Hepatocyte (in vitro differentiated cells): ENCODE measurements around the gene SLC16A2. TPM values are rescaled to one million over a fixed set of nuclear protein-coding genes. Genes with fewer than 3 reads are reported as not detected.

Source experiments
- DNase-seq: peaks from one replicate; pipeline ENCODE4 v3.0.0-alpha.2; 2016; ENCODE audit warnings: low spot score
- H2AFZ ChIP-seq: fragments of 200-600 bp; sonication (generic); 2 replicates; pipeline ENCODE4 v1.6.0; 2016; ENCODE audit warnings: antibody characterized with exemption, mild to moderate bottlenecking
- H3K27ac ChIP-seq: fragments of 200-600 bp; sonication (generic); 2 replicates; pipeline ENCODE4 v1.5.1; 2016; ENCODE audit warnings: mild to moderate bottlenecking
- H3K27me3 ChIP-seq: fragments of 200-600 bp; sonication (generic); 2 replicates; pipeline ENCODE4 v1.6.1; 2016
- H3K36me3 ChIP-seq: fragments of 200-600 bp; sonication (generic); replicated peaks from 2 replicates; pipeline ENCODE4 v1.5.1; 2016; ENCODE audit warnings: low read depth; ENCODE audit not compliant: insufficient read depth
- H3K4me1 ChIP-seq: fragments of 200-600 bp; sonication (generic); 2 replicates; pipeline ENCODE4 v1.5.1; 2016; ENCODE audit warnings: mild to moderate bottlenecking, moderate library complexity; ENCODE audit not compliant: insufficient read depth
- H3K4me2 ChIP-seq: fragments of 200-600 bp; sonication (generic); 2 replicates; pipeline ENCODE4 v1.6.0; 2016
- H3K4me3 ChIP-seq: fragments of 200-600 bp; sonication (generic); 2 replicates; pipeline ENCODE4 v1.5.1; 2016; ENCODE audit warnings: mild to moderate bottlenecking
- H3K79me2 ChIP-seq: fragments of 200-600 bp; sonication (generic); 2 replicates; pipeline ENCODE4 v1.6.0; 2017; ENCODE audit warnings: mild to moderate bottlenecking
- H3K9me2 ChIP-seq: fragments of 200-600 bp; sonication (generic); replicated peaks from 2 replicates; pipeline ENCODE4 v1.6.0; 2017; ENCODE audit warnings: mild to moderate bottlenecking; ENCODE audit not compliant: insufficient read depth
- H3K9me3 ChIP-seq: fragments of 200-600 bp; sonication (generic); 2 replicates; pipeline ENCODE4 v1.5.1; 2016; ENCODE audit warnings: low read depth, mild to moderate bottlenecking
- H4K20me1 ChIP-seq: fragments of 200-600 bp; sonication (generic); 2 replicates; pipeline ENCODE4 v1.6.0; 2016; ENCODE audit warnings: mild to moderate bottlenecking; ENCODE audit not compliant: insufficient read depth, poor library complexity, severe bottlenecking
- CTCF ChIP-seq: fragments of 200-600 bp; sonication (generic); IDR thresholded peaks from 2 replicates; pipeline ENCODE4 v1.5.1; 2016; ENCODE audit warnings: antibody characterized with exemption, mild to moderate bottlenecking; ENCODE audit not compliant: poor library complexity
- EZH2 ChIP-seq: fragments of 200-600 bp; sonication (generic); IDR thresholded peaks from 2 replicates; pipeline ENCODE4 v1.6.1; 2016; ENCODE audit warnings: antibody characterized with exemption, mild to moderate bottlenecking, borderline replicate concordance
- EZH2phosphoT487 ChIP-seq: fragments of 200-600 bp; sonication (generic); IDR thresholded peaks from one replicate; pipeline ENCODE4 v1.6.1; 2018; ENCODE audit warnings: antibody characterized with exemption, mild to moderate bottlenecking, low read depth, moderate library complexity; ENCODE audit not compliant: unreplicated experiment, severe bottlenecking
- WGBS: methylation state at CpG from one replicate; pipeline ENCODE4 v1.1.6; 2016; ENCODE audit warnings: low lambda C conversion rate; ENCODE audit errors: missing lambda C conversion rate; 5-methylcytosine and 5-hydroxymethylcytosine counted together
- polyA plus RNA-seq: library from polyadenylated mRNA; unstranded; fragments of >200 nt; fragmentation: Nextera tagmentation; extraction: Ambion mirVana; gene quantifications from 2 replicates; pipeline ENCODE4 v1.2.1, GENCODE V29; 2016
- total RNA-seq: library from RNA; depleted of rRNA; stranded (reverse); fragments of >200 nt; gene quantifications from 2 replicates; pipeline ENCODE4 v1.2.3, GENCODE V29; 2014

The SLC16A2 gene
- total and polyA plus RNA-seq, 2 experiments from 2014 or later: 7.7 to 11.2 TPM

GRCh38 chrX:74449937-74450330 is 28.6 kb downstream of the SLC16A2 start:
- no peaks in the 10 kb centered on the region for H3K79me2 ChIP-seq
- no peaks in the 10 kb centered on the region for H3K4me1 ChIP-seq
- TF ChIP-seq EZH2: no peak
- TF ChIP-seq CTCF: no peak
- no peak for TF ChIP-seq EZH2phosphoT487
- H3K4me2 ChIP-seq: no peak overlapping the region
- H3K9me3 ChIP-seq: no peaks in the 10 kb centered on the region
- no peak for DNase-seq
- no peaks in the 10 kb centered on the region for H3K27me3 ChIP-seq
- H3K27ac ChIP-seq: no peak overlapping the region
- no peaks in the 10 kb centered on the region for H3K9me2 ChIP-seq
- H3K36me3 ChIP-seq: no peaks in the 10 kb centered on the region
- no peaks in the 10 kb centered on the region for H4K20me1 ChIP-seq
- no peak overlapping the region for H2AFZ ChIP-seq
- H3K4me3 ChIP-seq: no peak overlapping the region
- 59% methylated on average over 3 of the region's 3 CpGs for WGBS

- H3K36me3 ChIP-seq: no peaks in the 10 kb centered on the region
- no peak overlapping the region for H2AFZ ChIP-seq
- no peaks in the 10 kb centered on the region for H3K4me1 ChIP-seq
- no peaks in the 10 kb centered on the region for H4K20me1 ChIP-seq
- H3K27ac ChIP-seq: no peak overlapping the region
- WGBS: 82% methylated on average over 1 of the region's 1 CpG
- no peak overlapping the region for H3K4me2 ChIP-seq
- no peak overlapping the region for H3K4me3 ChIP-seq
- no peaks in the 10 kb centered on the region for H3K9me2 ChIP-seq
- TF ChIP-seq EZH2 (no peak), EZH2phosphoT487 (no peak), CTCF (no peak)
- no peaks in the 10 kb centered on the region for H3K79me2 ChIP-seq
- DNase-seq: peak; percentile 40
- no peaks in the 10 kb centered on the region for H3K9me3 ChIP-seq
- no peaks in the 10 kb centered on the region for H3K27me3 ChIP-seq
Measured at GRCh38 chrX:74450803-74451449, 29.6 kb downstream of the SLC16A2 start.

- DNase-seq: no peak
- Histone ChIP-seq H3K79me2 (no peaks in the 10 kb centered on the region), H3K36me3 (no peaks in the 10 kb centered on the region), H2AFZ (no peak overlapping the region), H3K4me3 (no peak overlapping the region), H3K4me2 (no peak overlapping the region), H3K9me3 (no peaks in the 10 kb centered on the region), H3K4me1 (no peaks in the 10 kb centered on the region), H3K27ac (no peak overlapping the region), H3K9me2 (no peaks in the 10 kb centered on the region), H3K27me3 (no peaks in the 10 kb centered on the region), H4K20me1 (no peaks in the 10 kb centered on the region)
- 69% methylated on average over 5 of the region's 5 CpGs for WGBS
- TF ChIP-seq CTCF: no peak
- no peak for TF ChIP-seq EZH2
- TF ChIP-seq EZH2phosphoT487: no peak
Measured at GRCh38 chrX:74451450-74452198, 30.3 kb downstream of the SLC16A2 start.
